Brain pericyte (primary cell): Measurements from ENCODE around the gene HOXB3.
A peak's percentile ranks its signal among the peaks of the same experiment; 100 is the strongest.

ENCODE experiments used
- DNase-seq: peaks from one replicate; pipeline ENCODE4 v3.0.0-alpha.2; 2012; ENCODE audit warnings: low read depth, low spot score

HOXB3 gene

GRCh38 chr17:48625495-48626244 lies 35.6 kb upstream of the HOXB3 start:
- no peak for DNase-seq

DNA sequence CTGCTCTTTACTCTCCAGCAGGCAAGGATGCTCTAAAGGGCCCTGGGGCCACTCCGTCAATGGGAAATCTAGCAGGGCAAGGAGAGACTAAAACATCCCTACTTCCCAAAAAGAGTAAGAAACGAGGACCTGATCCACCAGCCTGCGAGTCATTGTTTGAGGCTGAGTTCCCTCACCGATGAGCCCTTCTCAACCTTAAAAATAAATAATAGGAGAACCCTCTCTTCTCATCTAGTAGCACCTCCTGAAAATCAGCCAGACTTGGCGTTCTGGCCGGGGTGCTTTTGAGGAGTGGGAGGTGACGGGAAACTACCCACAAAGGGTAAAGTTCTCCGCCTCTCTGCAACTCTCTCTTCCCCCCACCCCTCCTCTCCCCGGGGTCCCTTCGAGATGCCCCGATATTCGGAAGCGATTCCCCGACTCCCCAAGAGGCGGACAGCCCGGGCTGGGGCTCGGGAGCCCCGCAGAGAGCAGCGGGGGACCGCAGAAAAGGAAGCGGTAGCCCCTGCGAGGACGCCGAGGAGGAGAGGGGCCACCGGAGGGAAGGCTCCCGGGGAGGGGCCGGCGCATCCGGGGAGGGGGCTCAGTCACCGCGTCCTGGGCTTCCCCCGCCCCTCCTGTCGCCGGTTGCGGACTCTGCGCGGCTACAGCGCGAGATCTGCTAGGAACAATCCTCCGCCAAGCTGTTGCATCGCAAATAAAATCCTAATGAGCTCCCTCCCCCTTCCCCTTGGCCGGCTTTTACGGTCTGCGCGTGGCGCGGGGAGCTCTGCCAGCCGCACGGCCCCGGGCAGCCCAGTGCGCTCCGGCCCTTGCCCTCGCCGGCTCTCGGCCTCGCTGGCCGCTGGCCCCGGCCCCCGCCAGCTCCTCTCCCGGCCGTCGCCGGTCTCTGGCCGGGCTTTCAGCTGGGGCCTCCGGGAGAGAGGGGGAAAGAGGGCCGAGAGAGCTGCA lies 34.8 kb upstream of the HOXB3 start:
- no peak for DNase-seq

DNA sequence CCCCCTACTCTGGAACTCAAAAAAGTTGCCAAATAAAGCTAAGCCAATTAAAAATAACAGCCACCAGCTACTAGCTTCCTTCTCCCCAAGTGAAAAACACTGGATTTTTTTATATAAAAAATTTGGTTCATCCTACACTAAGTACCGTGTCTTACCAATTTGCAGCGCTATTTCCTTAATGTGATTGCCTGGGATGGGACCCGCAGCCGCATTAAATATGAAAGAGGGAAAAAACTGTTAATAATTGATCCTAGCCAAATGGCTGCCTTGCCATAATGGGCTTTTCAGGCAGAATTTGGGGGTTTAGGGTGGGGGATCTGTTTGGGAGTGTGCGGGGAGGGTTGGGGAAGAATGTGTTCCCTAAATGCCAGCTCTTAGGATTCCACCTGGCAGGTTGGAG lies 34.1 kb upstream of the HOXB3 start:
- no peak for DNase-seq

GRCh38 chr17:48623583-48623982 lies 33.5 kb upstream of the HOXB3 start:
- DNase-seq: no peak

- DNase-seq: no peak
Measured at GRCh38 chr17:48622857-48623256, 32.8 kb upstream of the HOXB3 start.

DNA sequence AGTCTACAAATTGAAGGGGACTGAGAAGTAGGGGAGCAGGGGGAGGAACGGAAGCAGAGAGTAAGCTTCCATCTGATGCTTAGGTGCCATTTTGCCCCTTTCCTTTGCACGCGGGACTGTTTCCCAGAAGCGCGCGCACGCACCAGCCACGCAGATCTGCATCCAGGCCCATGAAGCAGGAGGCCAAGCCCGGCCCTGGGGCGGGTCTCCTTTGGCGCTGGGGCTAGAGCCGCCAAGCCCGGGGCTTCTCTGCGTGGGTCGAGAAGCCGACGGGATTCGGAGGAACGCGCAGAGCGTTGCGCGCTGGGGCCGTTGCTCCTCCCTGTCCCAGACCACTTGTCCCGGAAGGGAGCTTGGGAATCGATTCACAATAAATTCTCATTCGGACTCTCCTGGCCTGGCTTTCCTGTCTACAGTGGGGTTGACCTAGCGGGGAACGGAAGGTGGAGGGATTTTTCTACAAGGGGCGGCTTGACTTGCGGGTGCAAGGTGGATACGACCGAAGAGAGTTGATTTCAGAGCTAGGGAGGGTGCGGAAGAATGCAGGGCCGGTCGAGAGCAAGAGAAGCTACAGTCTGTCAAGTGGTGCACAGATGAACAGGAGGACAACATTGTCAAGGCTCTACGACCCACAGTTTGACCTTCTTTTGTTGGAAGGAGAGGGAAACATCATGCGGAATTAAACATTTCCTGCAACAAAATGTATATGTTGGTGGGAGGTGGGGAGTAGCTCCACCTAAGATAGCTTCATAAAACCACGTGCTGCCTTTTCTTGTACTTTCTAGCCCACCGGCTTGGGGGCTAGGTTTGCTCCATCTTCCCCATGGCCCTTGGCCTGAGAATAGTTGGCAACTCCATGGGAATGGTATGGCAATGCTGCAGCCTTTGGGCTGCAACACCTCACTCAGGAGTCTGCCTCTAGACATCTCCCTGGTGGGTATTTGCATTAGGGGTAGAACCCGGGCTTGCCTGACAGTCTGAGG lies 31.7 kb upstream of the HOXB3 start:
- no peak for DNase-seq

- DNase-seq: no peak
Measured at GRCh38 chr17:48620461-48621139, 30.6 kb upstream of the HOXB3 start.

DNA sequence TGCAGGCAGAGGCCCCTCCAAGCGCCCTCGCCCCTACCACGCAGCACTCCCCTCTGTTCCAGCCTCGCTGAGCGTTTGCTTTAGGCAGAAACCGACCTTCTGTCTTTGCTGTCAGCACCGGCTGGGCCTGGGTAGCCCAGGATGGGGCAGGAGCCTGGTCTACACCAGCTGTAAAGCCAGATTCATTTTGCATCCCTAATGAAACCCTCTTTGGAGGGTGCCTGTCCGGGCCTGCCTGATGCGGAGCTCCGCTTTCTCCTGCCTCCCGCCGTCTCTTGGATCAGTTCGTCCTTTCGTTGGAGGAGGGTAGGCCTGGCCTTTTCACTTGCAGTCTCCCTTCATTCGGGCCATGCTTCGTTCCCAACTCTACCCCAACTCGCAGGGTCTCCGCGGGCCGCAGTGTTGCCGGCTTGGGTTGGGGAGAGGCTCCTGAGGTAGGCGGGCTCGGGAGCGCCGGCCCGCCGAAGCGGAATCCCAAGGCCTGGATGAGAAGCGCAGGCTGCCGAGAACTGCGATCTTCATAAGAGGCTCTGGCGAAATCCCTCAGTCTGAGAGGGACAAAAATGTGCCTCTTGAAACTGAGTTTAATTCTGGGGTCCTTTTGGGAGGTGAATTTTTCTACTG lies 29.9 kb upstream of the HOXB3 start:
- no peak for DNase-seq

- DNase-seq: peak; percentile 26
Measured at GRCh38 chr17:48618256-48618896, 28.3 kb upstream of the HOXB3 start.

- no peak for DNase-seq
Measured at GRCh38 chr17:48617471-48618255, 27.6 kb upstream of the HOXB3 start.

- DNase-seq: no peak
Measured at GRCh38 chr17:48616717-48617470, 26.9 kb upstream of the HOXB3 start.

DNA sequence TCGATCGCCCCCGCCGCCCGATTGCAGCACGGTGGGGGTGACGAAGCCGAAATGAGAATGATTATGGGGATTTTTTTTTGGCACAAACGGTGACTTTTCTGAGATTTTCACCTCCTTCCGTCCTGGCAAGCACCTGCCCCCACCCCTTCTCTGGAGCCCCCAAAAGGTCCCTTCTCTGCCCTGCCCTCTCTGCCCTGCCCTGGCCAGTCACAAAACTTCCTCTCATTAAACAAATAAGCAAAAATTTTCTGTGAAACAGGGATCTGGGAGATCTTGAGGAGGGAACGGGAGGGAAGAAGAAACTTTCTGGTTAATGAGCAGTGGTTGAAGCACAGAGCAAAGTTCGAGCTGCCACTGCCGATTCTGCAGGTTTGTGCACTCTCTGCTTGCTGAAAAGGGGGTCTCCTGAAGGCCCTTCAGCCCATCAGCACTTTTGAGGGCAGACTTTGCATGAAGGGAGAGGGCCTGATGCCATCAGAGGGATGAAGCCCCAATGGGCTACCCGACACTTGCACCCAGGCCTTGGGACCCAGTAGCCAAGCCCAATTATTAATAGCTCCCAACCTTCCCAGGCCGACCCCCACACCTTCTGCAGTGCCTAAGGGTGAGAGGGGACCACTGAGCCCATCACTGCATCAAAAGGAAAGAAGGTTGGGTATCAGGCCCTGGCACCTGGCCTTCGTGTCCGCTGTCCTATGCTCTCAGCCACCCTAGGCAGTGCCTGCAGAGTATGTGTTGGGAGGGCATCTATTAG lies 26.1 kb upstream of the HOXB3 start:
- no peak for DNase-seq

- no peak for DNase-seq
Measured at GRCh38 chr17:48615047-48615962, 25.3 kb upstream of the HOXB3 start, which contains the start of gene HOXB8. Gene HOXB8 (minus strand): TSS chr17:48615292. CDS start chr17:48614704, 588 bp downstream.

GRCh38 chr17:48613862-48614694 lies 24.0 kb upstream of the HOXB3 start:
- no peak for DNase-seq

DNA sequence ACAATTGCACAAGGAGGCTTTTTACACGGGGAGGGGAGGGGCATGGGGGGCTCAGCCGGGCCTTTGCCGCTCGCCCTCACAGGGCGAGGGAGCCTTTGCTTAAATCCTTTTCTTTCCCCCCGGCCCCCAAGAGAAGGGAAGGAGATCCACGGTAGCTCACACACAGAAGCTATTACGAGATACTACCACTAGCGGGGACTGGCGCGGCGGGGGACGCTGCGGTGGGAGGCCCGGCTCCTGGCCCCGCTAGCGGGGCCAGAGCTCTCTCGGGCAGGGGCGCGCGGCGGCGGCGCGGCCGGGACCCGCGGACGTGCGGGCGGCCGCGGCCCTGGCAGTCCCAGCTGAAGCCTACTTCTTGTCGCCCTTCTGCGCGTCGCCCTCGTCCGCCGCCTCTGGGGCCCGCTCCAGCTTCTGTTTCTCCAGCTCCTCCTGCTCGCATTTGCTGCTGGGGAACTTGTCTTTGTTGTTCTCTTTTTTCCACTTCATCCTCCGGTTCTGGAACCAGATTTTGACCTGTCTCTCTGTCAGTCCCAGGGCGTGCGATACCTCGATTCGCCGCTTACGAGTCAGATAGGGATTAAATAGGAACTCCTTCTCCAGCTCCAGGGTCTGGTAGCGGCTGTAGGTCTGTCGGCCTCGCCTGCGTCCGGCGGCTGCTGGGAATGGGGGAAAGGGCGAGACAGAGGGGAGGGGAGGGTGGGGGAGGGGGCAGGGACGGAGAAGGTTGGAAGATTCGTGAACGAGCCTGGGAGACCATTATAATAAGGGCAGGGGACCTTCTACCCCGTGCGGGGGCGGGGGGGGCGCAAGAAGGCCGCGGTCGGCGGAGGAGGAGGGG lies 23.0 kb upstream of the HOXB3 start:
- no peak for DNase-seq
